ENCODE data around the gene ATG9B. TPM values are rescaled to one million over a fixed set of nuclear protein-coding genes. Genes with fewer than 3 reads are reported as not detected.

The ATG9B gene
- total RNA-seq, 2 donors from 2014 or later = not detected

GRCh38 chr7:151051108-151051507 is 26.8 kb upstream of the ATG9B start:
- Histone ChIP-seq H3K36me3 (no peaks in the 10 kb centered on the region), H3K4me1 (peaks cover 0 to 18% of the 10 kb centered on the region in 2 donors), H3K27ac (no peak overlapping the region), H3K4me3 (peak overlapping the region in 1 of 2 donors; percentile 22), H3K27me3 (no peaks in the 10 kb centered on the region), H3K9me3 (no peaks in the 10 kb centered on the region)
- no peak for TF ChIP-seq CTCF (IDR thresholded peaks at IDR 0.05)
- DNase-seq (ENCODE audit: low spot score) = no peak

GRCh38 chr7:151048911-151049463 is 24.7 kb upstream of the ATG9B start:
- H3K36me3 ChIP-seq = peaks cover 9% of the 10 kb centered on the region
- H3K27ac ChIP-seq = no peak overlapping the region
- H3K9me3 ChIP-seq = no peaks in the 10 kb centered on the region
- peaks cover 0 to 18% of the 10 kb centered on the region in 2 donors for H3K4me1 ChIP-seq
- no peak for TF ChIP-seq CTCF (IDR thresholded peaks at IDR 0.05)
- H3K27me3 ChIP-seq = no peaks in the 10 kb centered on the region
- no peak overlapping the region for H3K4me3 ChIP-seq
- no peak for DNase-seq (ENCODE audit: low spot score)

GRCh38 chr7:151047976-151048815 is 23.9 kb upstream of the ATG9B start, which contains the start of gene ASIC3:
Gene ASIC3 (plus strand): TSS chr7:151048531. CDS start chr7:151048886, 355 bp downstream.
- DNase-seq (ENCODE audit: low spot score) = no peak
- H3K36me3 ChIP-seq = peaks cover 9% of the 10 kb centered on the region
- TF ChIP-seq CTCF (IDR thresholded peaks at IDR 0.05) = no peak
- peaks cover 0 to 18% of the 10 kb centered on the region in 2 donors for H3K4me1 ChIP-seq
- H3K9me3 ChIP-seq = no peaks in the 10 kb centered on the region
- no peaks in the 10 kb centered on the region for H3K27me3 ChIP-seq
- H3K27ac ChIP-seq = no peak within 1 kb of the TSS
- H3K4me3 ChIP-seq = no peak within 1 kb of the TSS

GRCh38 chr7:151046603-151047573 is 22.6 kb upstream of the ATG9B start:
- TF ChIP-seq CTCF (IDR thresholded peaks at IDR 0.05) = no peak
- peaks cover 0 to 18% of the 10 kb centered on the region in 2 donors for H3K4me1 ChIP-seq
- no peak for DNase-seq (ENCODE audit: low spot score)
- H3K36me3 ChIP-seq = peaks cover 9% of the 10 kb centered on the region
- H3K27ac ChIP-seq = no peak overlapping the region
- no peaks in the 10 kb centered on the region for H3K27me3 ChIP-seq
- no peak overlapping the region for H3K4me3 ChIP-seq
- H3K9me3 ChIP-seq = no peaks in the 10 kb centered on the region

GRCh38 chr7:151045967-151046366 is 21.7 kb upstream of the ATG9B start:
- H3K4me1 ChIP-seq = peaks cover 0 to 15% of the 10 kb centered on the region in 2 donors
- no peaks in the 10 kb centered on the region for H3K9me3 ChIP-seq
- no peak overlapping the region for H3K4me3 ChIP-seq
- no peak for DNase-seq (ENCODE audit: low spot score)
- H3K27me3 ChIP-seq = no peaks in the 10 kb centered on the region
- H3K36me3 ChIP-seq = peaks cover 9% of the 10 kb centered on the region
- no peak overlapping the region for H3K27ac ChIP-seq
- TF ChIP-seq CTCF (IDR thresholded peaks at IDR 0.05) = no peak
